Thyroid gland (tissue), 4 donors: ENCODE measurements around the gene PRPSAP2. TPM values are rescaled to one million over a fixed set of nuclear protein-coding genes. Genes with fewer than 3 reads are reported as not detected.

Source experiments
- DNase-seq, 2 donors: peaks; one replicate each; pipeline ENCODE4 v3.0.0-alpha.2; 2019
- H3K27ac ChIP-seq, 3 donors: fragments of 200-600 bp; sonication (generic); 1 replicate in 2 of 3; 2 replicates in 1 of 3; pipeline ENCODE4 v1.5.1; 2016 to 2019; ENCODE audit warnings: mild to moderate bottlenecking in 1 of 3, moderate library complexity in 1 of 3
- H3K27me3 ChIP-seq: fragments of 200-600 bp; sonication (generic); one replicate; pipeline ENCODE4 v1.5.1; 2019
- H3K36me3 ChIP-seq, 2 donors: fragments of 200-600 bp; sonication (generic); one replicate each; pipeline ENCODE4 v1.5.1; 2016 to 2019
- H3K4me1 ChIP-seq, 2 donors: fragments of 200-600 bp; sonication (generic); one replicate each; pipeline ENCODE4 v1.5.1; 2017 to 2019
- H3K4me3 ChIP-seq, 3 donors: fragments of 200-600 bp; sonication (generic); replicated peaks in 1 of 3; 1 replicate in 2 of 3; 2 replicates in 1 of 3; pipeline ENCODE4 v1.5.1; 2016; ENCODE audit warnings: mild to moderate bottlenecking in 1 of 3
- H3K9me3 ChIP-seq: fragments of 200-600 bp; sonication (generic); one replicate; pipeline ENCODE4 v1.5.1; 2017
- POLR2A ChIP-seq, 2 donors: fragments of 450-650 bp; IDR thresholded peaks; one replicate each; pipeline ENCODE4 v1.6.1; 2017; ENCODE audit warnings: antibody characterized with exemption in 2 of 2, mild to moderate bottlenecking in 2 of 2, moderate library complexity in 1 of 2
- WGBS, 2 donors: methylation state at CpG; one replicate each; pipeline ENCODE4 v1.1.5; 2017; 5-methylcytosine and 5-hydroxymethylcytosine counted together
- intact Hi-C: fragments of 100-400 bp; cut with DNase I; formaldehyde crosslinking; loops from one replicate; pipeline ENCODE4 v1.15.1; 2023
- total RNA-seq, 4 donors: library from RNA; depleted of rRNA; stranded (reverse); fragments of >200 nt; gene quantifications; one replicate each; pipeline ENCODE4 v1.2.3, GENCODE V29; 2016
- TF ChIP-seq, protein P1 (sequence below), 6 experiments: fragments of 200-600 bp in 3 of 6; fragments of 450-650 bp in 3 of 6; sonication (generic) in 3 of 6; IDR thresholded peaks; one replicate each; pipeline ENCODE4 v1.5.1; 2016 to 2019; ENCODE audit warnings: antibody characterized with exemption in 6 of 6, mild to moderate bottlenecking in 2 of 6, inconsistent platforms in 1 of 6, moderate library complexity in 1 of 6

The PRPSAP2 gene
- total RNA-seq, 4 donors from 2014 or later, result 43.6 to 50.9 (median 49.7) TPM

- TF ChIP-seq, protein P1, sequence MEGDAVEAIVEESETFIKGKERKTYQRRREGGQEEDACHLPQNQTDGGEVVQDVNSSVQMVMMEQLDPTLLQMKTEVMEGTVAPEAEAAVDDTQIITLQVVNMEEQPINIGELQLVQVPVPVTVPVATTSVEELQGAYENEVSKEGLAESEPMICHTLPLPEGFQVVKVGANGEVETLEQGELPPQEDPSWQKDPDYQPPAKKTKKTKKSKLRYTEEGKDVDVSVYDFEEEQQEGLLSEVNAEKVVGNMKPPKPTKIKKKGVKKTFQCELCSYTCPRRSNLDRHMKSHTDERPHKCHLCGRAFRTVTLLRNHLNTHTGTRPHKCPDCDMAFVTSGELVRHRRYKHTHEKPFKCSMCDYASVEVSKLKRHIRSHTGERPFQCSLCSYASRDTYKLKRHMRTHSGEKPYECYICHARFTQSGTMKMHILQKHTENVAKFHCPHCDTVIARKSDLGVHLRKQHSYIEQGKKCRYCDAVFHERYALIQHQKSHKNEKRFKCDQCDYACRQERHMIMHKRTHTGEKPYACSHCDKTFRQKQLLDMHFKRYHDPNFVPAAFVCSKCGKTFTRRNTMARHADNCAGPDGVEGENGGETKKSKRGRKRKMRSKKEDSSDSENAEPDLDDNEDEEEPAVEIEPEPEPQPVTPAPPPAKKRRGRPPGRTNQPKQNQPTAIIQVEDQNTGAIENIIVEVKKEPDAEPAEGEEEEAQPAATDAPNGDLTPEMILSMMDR (IDR thresholded peaks at IDR 0.05), result no peak
- TF ChIP-seq POLR2A (IDR thresholded peaks at IDR 0.05), result no peak
- Histone ChIP-seq H3K4me1 (no peaks in the 10 kb centered on the region), H3K27me3 (no peaks in the 10 kb centered on the region), H3K36me3 (no peaks in the 10 kb centered on the region), H3K27ac (no peak overlapping the region), H3K9me3 (no peaks in the 10 kb centered on the region), H3K4me3 (no peak overlapping the region)
- 77 to 84% methylated on average over 6 of the region's 6 CpGs for WGBS, 2 donors
- intact Hi-C loops, result no loop called here
- DNase-seq, result no peak
Observed at GRCh38 chr17:18949566-18949965, 91.6 kb downstream of the PRPSAP2 start.

DNA sequence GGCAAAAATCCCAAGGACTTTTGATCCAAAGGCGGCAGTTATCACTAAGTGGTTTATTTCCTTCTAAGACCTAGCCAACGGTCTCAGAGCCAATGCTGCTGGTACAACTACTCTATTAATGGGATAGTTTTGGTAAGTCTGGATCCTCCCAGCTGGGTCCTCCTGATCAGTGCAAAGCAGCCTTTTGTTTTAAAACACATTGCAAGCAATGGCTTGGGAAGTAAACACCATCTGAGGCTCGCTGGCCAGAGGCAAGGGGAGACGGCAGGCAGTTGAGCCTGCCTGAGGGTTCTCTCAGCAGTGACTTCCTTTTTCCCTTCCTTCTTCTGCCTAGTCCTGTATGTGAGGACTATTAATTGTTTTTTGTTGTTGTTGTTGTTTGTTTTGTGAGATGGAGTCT, 92.4 kb downstream of the PRPSAP2 start:
- H3K27me3 ChIP-seq, result no peaks in the 10 kb centered on the region
- no peaks in the 10 kb centered on the region for H3K9me3 ChIP-seq
- TF ChIP-seq POLR2A (IDR thresholded peaks at IDR 0.05), result no peak
- TF ChIP-seq, protein P1 (IDR thresholded peaks at IDR 0.05), result no peak
- no peak overlapping the region for H3K27ac ChIP-seq
- DNase-seq, result no peak
- no peak overlapping the region for H3K4me3 ChIP-seq
- no peaks in the 10 kb centered on the region for H3K4me1 ChIP-seq
- 80 to 81% methylated on average over 4 of the region's 4 CpGs for WGBS, 2 donors
- intact Hi-C loops, result no loop called here
- H3K36me3 ChIP-seq, result no peaks in the 10 kb centered on the region

DNA sequence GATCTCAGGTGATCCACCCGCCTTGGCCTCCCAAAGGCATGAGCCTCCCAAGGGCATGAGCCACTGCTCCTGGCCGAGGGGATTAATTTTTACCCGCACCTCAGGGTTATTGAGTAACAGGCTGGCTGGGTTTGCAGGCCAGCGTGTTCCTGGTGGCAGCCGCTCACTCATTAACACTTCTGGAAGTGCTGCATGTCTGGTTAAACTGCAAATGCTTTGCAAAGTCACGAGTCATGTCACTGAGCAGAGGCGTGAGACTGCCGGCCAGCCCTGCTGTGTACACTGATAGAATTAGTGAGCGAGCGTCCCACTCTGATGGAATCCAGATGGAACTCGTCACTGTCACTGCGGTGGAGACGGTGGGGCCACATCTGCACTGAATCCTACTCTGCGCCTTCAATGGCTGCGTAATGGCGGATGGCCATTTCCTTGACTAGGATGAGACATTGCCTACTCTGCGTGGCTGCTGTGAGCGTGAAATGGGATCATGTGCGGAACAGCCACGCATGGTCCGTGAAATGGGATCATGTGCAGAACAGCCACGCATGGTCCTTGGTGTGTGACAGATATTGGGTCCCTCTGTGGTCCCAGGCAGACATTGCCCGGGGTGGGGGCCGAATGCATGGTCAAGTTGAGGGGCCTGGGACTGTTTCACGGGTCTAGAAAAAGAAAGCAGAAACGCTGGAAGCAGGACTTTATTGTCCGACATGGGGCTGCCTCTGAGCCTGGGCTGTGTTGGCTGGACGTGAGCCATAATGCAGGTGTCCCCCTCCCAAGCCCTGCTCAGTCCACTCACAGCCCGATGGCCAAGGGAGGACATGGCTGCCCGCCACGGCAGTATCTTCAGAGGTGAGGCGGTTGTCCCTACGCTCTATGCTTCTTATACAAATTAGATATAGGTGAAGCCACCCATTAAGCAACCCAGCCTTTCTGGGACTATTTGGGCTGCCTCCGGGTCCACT, 93.3 kb downstream of the PRPSAP2 start:
- intact Hi-C loops, result no loop called here
- Histone ChIP-seq H3K27ac (no peak overlapping the region), H3K36me3 (no peaks in the 10 kb centered on the region), H3K9me3 (no peaks in the 10 kb centered on the region), H3K4me3 (no peak overlapping the region), H3K27me3 (no peaks in the 10 kb centered on the region), H3K4me1 (no peaks in the 10 kb centered on the region)
- DNase-seq, result no peak
- WGBS, 2 donors, result 83 to 85% methylated on average over 32 to 33 of the region's 34 CpGs
- TF ChIP-seq, protein P1 (IDR thresholded peaks at IDR 0.05), result no peak
- TF ChIP-seq POLR2A (IDR thresholded peaks at IDR 0.05), result no peak

DNA sequence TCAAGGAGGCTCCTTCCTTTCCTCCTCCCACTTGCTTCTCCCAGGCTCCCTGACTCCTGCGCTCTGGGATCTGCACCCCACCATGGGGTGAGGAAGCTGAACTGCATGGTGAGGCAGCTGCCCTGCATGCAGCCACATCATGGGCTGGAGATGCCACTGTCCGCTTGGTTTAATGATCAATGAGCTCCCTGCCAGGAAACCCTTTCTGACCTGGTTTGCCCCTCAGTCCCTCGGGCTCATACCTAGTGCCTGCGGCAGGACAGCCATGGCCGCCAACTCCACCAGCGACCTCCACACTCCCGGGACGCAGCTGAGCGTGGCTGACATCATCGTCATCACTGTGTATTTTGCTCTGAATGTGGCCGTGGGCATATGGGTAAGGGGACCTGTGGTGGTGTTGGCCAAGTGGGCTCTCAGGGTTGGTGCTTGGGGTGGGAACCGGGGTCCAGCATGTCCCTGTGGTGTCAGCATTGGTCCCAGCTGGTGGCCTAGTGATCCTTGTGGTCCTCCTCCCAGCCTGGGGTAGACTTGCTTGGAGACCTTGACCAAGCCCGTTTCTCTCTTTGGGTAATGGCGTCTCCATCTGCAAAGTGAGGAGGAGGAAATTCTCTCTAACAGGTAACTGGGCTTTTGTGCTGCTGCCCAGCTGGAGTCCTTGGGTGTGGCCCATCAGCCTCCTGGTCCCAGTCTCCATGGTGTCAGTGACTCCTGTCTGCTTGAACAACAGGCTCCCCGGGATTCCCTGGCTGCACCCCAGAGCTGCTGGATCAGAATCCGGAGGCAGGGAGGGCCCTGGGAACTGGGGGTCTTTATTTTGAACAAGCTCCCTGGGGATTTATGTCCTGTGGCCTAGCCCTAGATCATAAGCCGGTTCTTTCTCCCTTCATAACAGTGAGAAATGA, 94.3 kb downstream of the PRPSAP2 start, which contains the start of gene SLC5A10:
SLC5A10 (plus strand) TSS at position 225 of the 902 bp plus-strand sequence; CDS start at position 266, 41 bp downstream.
- TF ChIP-seq, protein P1 (IDR thresholded peaks at IDR 0.05), result peak in 1 of 6 experiments; percentile 7
- no peak for TF ChIP-seq POLR2A (IDR thresholded peaks at IDR 0.05)
- Histone ChIP-seq H3K9me3 (no peaks in the 10 kb centered on the region), H3K36me3 (no peaks in the 10 kb centered on the region), H3K27ac (no peak within 1 kb of the TSS), H3K4me3 (no peak within 1 kb of the TSS), H3K27me3 (no peaks in the 10 kb centered on the region), H3K4me1 (no peaks in the 10 kb centered on the region)
- intact Hi-C loops, result no loop called here
- DNase-seq, result no peak
- 89 to 95% methylated on average over 13 to 15 of the region's 17 CpGs for WGBS, 2 donors
